Heart left ventricle (tissue), 16 donors: ENCODE data around the gene MECP2. TPM values are rescaled to one million over a fixed set of nuclear protein-coding genes. Genes with fewer than 3 reads are reported as not detected.

Experiments used
- ATAC-seq, 4 donors: fragments of 200-7000 bp; cut with Tn5 transposase; one replicate each; pipeline ENCODE4 v1.9.1; 2020 to 2022; ENCODE audit warnings: moderate library complexity in 4 of 4, mild to moderate bottlenecking in 3 of 4, moderate number of reproducible peaks in 1 of 4
- DNase-seq, 5 donors: peaks; one replicate each; pipeline ENCODE4 v3.0.0-alpha.2; 2020
- H3K27ac ChIP-seq, 12 donors: fragments of 200-600 bp; sonication (generic) in 4 of 12; one replicate each; pipeline versions ENCODE4 v1.5.0 to v1.8.0; 2016 to 2022; ENCODE audit warnings: mild to moderate bottlenecking in 2 of 12
- H3K27me3 ChIP-seq, 9 donors: fragments of 200-600 bp; sonication (generic) in 2 of 9; one replicate each; pipeline versions ENCODE4 v1.5.1 to v1.8.0; 2016 to 2022; ENCODE audit warnings: mild to moderate bottlenecking in 3 of 9
- H3K36me3 ChIP-seq, 9 donors: fragments of 200-600 bp; sonication (generic) in 2 of 9; one replicate each; pipeline versions ENCODE4 v1.5.0 to v1.8.0; 2018 to 2022; ENCODE audit warnings: mild to moderate bottlenecking in 2 of 9
- H3K4me1 ChIP-seq, 12 donors: fragments of 200-600 bp; sonication (generic) in 4 of 12; one replicate each; pipeline versions ENCODE4 v1.5.0 to v1.8.0; 2016 to 2022; ENCODE audit warnings: mild to moderate bottlenecking in 3 of 12
- H3K4me3 ChIP-seq, 12 donors: fragments of 200-600 bp; sonication (generic) in 4 of 12; one replicate each; pipeline versions ENCODE4 v1.5.0 to v1.8.0; 2017 to 2022; ENCODE audit warnings: mild to moderate bottlenecking in 9 of 12, moderate library complexity in 4 of 12
- H3K9me3 ChIP-seq, 12 donors: fragments of 200-600 bp; sonication (generic) in 4 of 12; one replicate each; pipeline versions ENCODE4 v1.5.0 to v1.8.0; 2016 to 2022; ENCODE audit warnings: mild to moderate bottlenecking in 1 of 12
- CTCF ChIP-seq, 12 donors: fragments of 200-600 bp; sonication (generic) in 4 of 12; IDR thresholded peaks; one replicate each; pipeline versions ENCODE4 v1.5.0 to v1.8.0; 2018 to 2022; ENCODE audit warnings: antibody characterized with exemption in 12 of 12, mild to moderate bottlenecking in 5 of 12
- POLR2A ChIP-seq, 2 donors: fragments of 450-650 bp; IDR thresholded peaks; one replicate each; pipeline ENCODE4 v1.6.1; 2017; ENCODE audit warnings: antibody characterized with exemption in 2 of 2, mild to moderate bottlenecking in 2 of 2, moderate library complexity in 2 of 2
- WGBS, 4 donors: extraction: QIAGEN DNeasy Blood & Tissue Kit in 2 of 4; methylation state at CpG; one replicate each; pipeline versions ENCODE4 v1.1.5 to v1.1.7; 2013 to 2018; 5-methylcytosine and 5-hydroxymethylcytosine counted together
- intact Hi-C, 10 donors: fragments of 100-400 bp; cut with DNase I; formaldehyde crosslinking; loops; one replicate each; pipeline versions ENCODE4 v1.11.1 to v1.14.2; 2022
- polyA plus RNA-seq, 2 donors: library from polyadenylated mRNA; stranded (reverse); fragments of 200-250 nt; gene quantifications; one replicate each; pipeline ENCODE4 v1.2.3, GENCODE V29; 2013
- total RNA-seq, 9 donors: library from RNA; depleted of rRNA in 2 of 9; stranded (reverse); fragments of >200 nt in 2 of 9; fragmentation: NEBNext Ultra II Directional in 3 of 9; extraction: Animal tissue kit (Norgen Biotek cat#: 25700) in 3 of 9; gene quantifications; one replicate each; pipeline versions ENCODE4 v1.1.0 to v1.2.4, GENCODE V29; 2016 to 2023
- donor health status: ischemic (EF 13 %, LVEDD 7.1; RV severe dilation, severe dysfunction).
- donor health status: healthy with polysubstance abuse.
- donor health status: DM: no; HTN: yes; CAD: no.
- donor health status: DM: no; HTN: no; CAD: no.
- donor health status: ischemic (EF 25% LVEDD 6.9; RV normal size, moderate dysfunction).
- donor health status: ischemic (EF 25% LVEDD 5.7; RV mildly dilated, moderate dysfunction).
- donor health status: healthy.
- donor health status: DM: yes; HTN: yes; CAD: no.
- donor health status: ischemic (EF 35%, LVEDD 5.7; RV mildly dilated, moderate dysfunction).
- donor health status: nonischemic (EF 11% LVEDD 7.7; RV severe dilation, severe dysfunction).
- donor health status: DM: yes; HTN: yes; CAD: no.
- donor health status: PGD.
- donor health status: ischemic (EF 29% LVEDD 5.4; RV normal size, mild dysfunction).
- donor health status: nonischemic (EF 23%, LVEDD 6.1; RV moderate dilation, normal function).

MECP2 gene
- total and polyA plus RNA-seq, 11 donors = 22.7 to 83.3 (median 33.6) TPM

- DNase-seq (no peak), ATAC-seq (no peak)
- H3K4me3 ChIP-seq = no peak overlapping the region
- no peak for TF ChIP-seq POLR2A (IDR thresholded peaks at IDR 0.05)
- no peak for TF ChIP-seq CTCF (IDR thresholded peaks at IDR 0.05)
- intact Hi-C loops = loop anchor here in 1 of 10 donors (10.0 kb wide), 1 partner anchor 68 kb away; the partner anchor contains the start of gene MECP2
- peaks cover 0 to 60% (median 0%) of the 10 kb centered on the region in 9 donors for H3K27me3 ChIP-seq
- peaks cover 0 to 19% (median under 1%) of the 10 kb centered on the region in 12 donors for H3K4me1 ChIP-seq
- H3K27ac ChIP-seq = no peak overlapping the region
- WGBS, 4 donors = 79 to 86% (median 84%) methylated on average over 19 to 21 of the region's 21 CpGs
- H3K36me3 ChIP-seq = peaks cover 0 to 38% (median 23%) of the 10 kb centered on the region in 9 donors
- no peaks in the 10 kb centered on the region for H3K9me3 ChIP-seq
These were observed 71.1 kb downstream of the MECP2 start for GRCh38 chrX:154026136-154027021.

GRCh38 chrX:154025230-154025629, 72.3 kb downstream of the MECP2 start:
- WGBS, 4 donors = 57 to 77% (median 70%) methylated on average over 6 to 8 of the region's 8 CpGs
- Histone ChIP-seq H3K36me3 (peaks cover 0 to 28% (median 14%) of the 10 kb centered on the region in 9 donors), H3K27ac (peak overlapping the region in 1 of 12 donors; percentile 2), H3K27me3 (peaks cover 0 to 65% (median 0%) of the 10 kb centered on the region in 9 donors), H3K4me1 (peaks cover 0 to 28% (median 8%) of the 10 kb centered on the region in 12 donors), H3K4me3 (no peak overlapping the region), H3K9me3 (no peaks in the 10 kb centered on the region)
- no peak for DNase-seq
- intact Hi-C loops = loop anchor here in 1 of 10 donors (10.0 kb wide), 1 partner anchor 70 kb away; the partner anchor contains the start of gene MECP2
- ATAC-seq = peak in 2 of 4 donors; percentile 18 to 30
- no peak for TF ChIP-seq CTCF (IDR thresholded peaks at IDR 0.05)
- no peak for TF ChIP-seq POLR2A (IDR thresholded peaks at IDR 0.05)

DNA sequence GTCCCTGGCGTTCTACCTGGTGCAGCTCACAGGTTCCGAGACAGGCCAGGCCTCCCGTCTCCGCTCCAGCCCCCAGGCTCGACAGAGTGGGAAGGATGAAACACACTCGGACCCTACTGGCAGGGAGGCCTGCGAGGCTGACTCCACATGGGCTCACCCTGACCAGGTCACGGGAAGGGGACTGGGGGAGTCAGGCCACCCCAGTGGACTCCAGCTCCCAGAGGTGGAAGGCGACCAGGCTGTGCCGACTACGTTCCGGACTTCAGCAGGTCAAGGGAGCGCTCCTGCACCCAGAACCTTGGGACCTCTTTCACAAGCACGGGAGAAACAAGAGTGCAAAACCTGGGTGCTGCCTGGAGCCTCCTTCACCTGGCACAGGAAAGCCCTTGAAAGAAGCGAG, 73.2 kb downstream of the MECP2 start:
- Histone ChIP-seq H3K4me3 (no peak overlapping the region), H3K4me1 (peaks cover 0 to 27% (median 8%) of the 10 kb centered on the region in 12 donors), H3K36me3 (peaks cover 0 to 20% (median 7%) of the 10 kb centered on the region in 9 donors), H3K27ac (no peak overlapping the region), H3K27me3 (peaks cover 0 to 62% (median 0%) of the 10 kb centered on the region in 9 donors), H3K9me3 (no peaks in the 10 kb centered on the region)
- WGBS, 4 donors = 85 to 92% (median 91%) methylated on average over 15 of the region's 15 CpGs
- ATAC-seq = no peak
- no peak for DNase-seq
- intact Hi-C loops = loop anchor here in 2 of 10 donors (5.0 to 10.0 kb wide), 2 partner anchors 52 to 71 kb away; partner anchors contain the start of genes HCFC1 (in 1 of the 2), MECP2 (in 1 of the 2) and TMEM187 (in 1 of the 2)
- no peak for TF ChIP-seq POLR2A (IDR thresholded peaks at IDR 0.05)
- no peak for TF ChIP-seq CTCF (IDR thresholded peaks at IDR 0.05)
